ENCODE measurements around the gene PROB1. TPM values are rescaled to one million over a fixed set of nuclear protein-coding genes. Genes with fewer than 3 reads are reported as not detected.

The PROB1 gene
- total and polyA plus RNA-seq, 2 experiments from 2014 or later, result 0.55 to 1.6 TPM

DNA sequence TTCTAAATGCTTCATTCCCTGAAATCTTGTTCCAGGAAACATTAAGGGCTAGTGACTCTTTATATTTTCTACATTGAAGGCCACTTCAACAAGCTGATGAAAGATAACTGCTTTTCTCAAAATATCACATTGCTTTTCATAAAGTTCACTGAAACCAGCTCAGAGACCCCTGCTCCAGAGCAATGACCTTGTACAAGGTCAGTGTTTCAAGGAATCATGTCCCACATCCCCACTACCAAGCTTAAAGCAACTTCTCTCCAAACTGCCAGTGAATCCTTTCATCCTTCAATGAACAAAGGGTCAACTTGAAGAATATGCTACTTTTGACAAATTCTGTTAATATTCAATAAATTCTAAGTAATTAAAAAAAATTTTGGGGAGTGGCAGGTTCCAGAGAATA, 21.0 kb upstream of the PROB1 start:
- Histone ChIP-seq H3K27ac (no peak overlapping the region), H3K36me3 (ENCODE audit: low read depth) (peaks cover 8% of the 10 kb centered on the region; the same call in 1 of the 2 replicates), H3K79me2 (ENCODE audit: insufficient read depth) (no peaks in the 10 kb centered on the region), H3K9me3 (ENCODE audit: low read depth) (no peaks in the 10 kb centered on the region), H3K9me2 (ENCODE audit: insufficient read depth) (no peaks in the 10 kb centered on the region), H2AFZ (no peak overlapping the region), H4K20me1 (ENCODE audit: insufficient read depth) (no peaks in the 10 kb centered on the region), H3K9ac (no peak overlapping the region), H3K4me1 (ENCODE audit: insufficient read depth) (peaks cover 8% of the 10 kb centered on the region), H3K27me3 (replicated peaks; ENCODE audit: insufficient read depth) (no peaks in the 10 kb centered on the region), H3K4me2 (ENCODE audit: unreplicated experiment) (no peak overlapping the region), H3F3A (ENCODE audit: insufficient read depth) (peaks cover 12% of the 10 kb centered on the region), H3K4me3 (no peak overlapping the region)
- in situ Hi-C loops (cut with MboI), result no loop called here
- TF ChIP-seq EZH2 (IDR thresholded peaks at IDR 0.05; ENCODE audit: insufficient read depth, poor library complexity, severe bottlenecking) (no peak), EZH2phosphoT487 (IDR thresholded peaks at IDR 0.05; ENCODE audit: insufficient read depth, low read depth) (no peak)
- no peak for DNase-seq

GRCh38 chr5:139415221-139415861, 20.4 kb upstream of the PROB1 start:
- H3K4me2 ChIP-seq (ENCODE audit: unreplicated experiment), result no peak overlapping the region
- in situ Hi-C loops (cut with MboI), result no loop called here

GRCh38 chr5:139414581-139415130, 19.8 kb upstream of the PROB1 start:
- Histone ChIP-seq H3K9ac (no peak overlapping the region), H3K9me2 (ENCODE audit: insufficient read depth) (no peaks in the 10 kb centered on the region), H3K36me3 (ENCODE audit: low read depth) (peaks cover 4% of the 10 kb centered on the region; the same call in 1 of the 2 replicates), H3K27ac (no peak overlapping the region), H3K4me1 (ENCODE audit: insufficient read depth) (peaks cover 19% of the 10 kb centered on the region), H4K20me1 (ENCODE audit: insufficient read depth) (no peaks in the 10 kb centered on the region), H3K4me2 (ENCODE audit: unreplicated experiment) (no peak overlapping the region), H3K79me2 (ENCODE audit: insufficient read depth) (no peaks in the 10 kb centered on the region), H3F3A (ENCODE audit: insufficient read depth) (peaks cover 24% of the 10 kb centered on the region), H3K4me3 (no peak overlapping the region), H2AFZ (no peak overlapping the region), H3K9me3 (ENCODE audit: low read depth) (no peaks in the 10 kb centered on the region), H3K27me3 (replicated peaks; ENCODE audit: insufficient read depth) (no peaks in the 10 kb centered on the region)
- TF ChIP-seq EZH2phosphoT487 (IDR thresholded peaks at IDR 0.05; ENCODE audit: insufficient read depth, low read depth) (no peak), EZH2 (IDR thresholded peaks at IDR 0.05; ENCODE audit: insufficient read depth, poor library complexity, severe bottlenecking) (no peak)
- DNase-seq, result no peak
- in situ Hi-C loops (cut with MboI), result no loop called here
- 96 to 98% methylated on average over 9 of the region's 9 CpGs for WGBS, 2 experiments (ENCODE audit: low coverage in 1 of 2, low lambda C conversion rate in 2 of 2, missing lambda C conversion rate in 2 of 2)

More at GRCh38 chr5:139415221-139415861, 20.4 kb upstream of the PROB1 start:
- H3K4me1 ChIP-seq (ENCODE audit: insufficient read depth), result peaks cover 13% of the 10 kb centered on the region
- H3K27me3 ChIP-seq (replicated peaks; ENCODE audit: insufficient read depth), result no peaks in the 10 kb centered on the region
- H3F3A ChIP-seq (ENCODE audit: insufficient read depth), result peaks cover 17% of the 10 kb centered on the region
- DNase-seq, result no peak
- H3K4me3 ChIP-seq, result no peak overlapping the region
- H3K9ac ChIP-seq, result no peak overlapping the region
- no peaks in the 10 kb centered on the region for H3K9me3 ChIP-seq (ENCODE audit: low read depth)
- 95 to 96% methylated on average over 7 to 8 of the region's 8 CpGs for WGBS, 2 experiments (ENCODE audit: low coverage in 1 of 2, low lambda C conversion rate in 2 of 2, missing lambda C conversion rate in 2 of 2)
- TF ChIP-seq EZH2phosphoT487 (IDR thresholded peaks at IDR 0.05; ENCODE audit: insufficient read depth, low read depth) (no peak), EZH2 (IDR thresholded peaks at IDR 0.05; ENCODE audit: insufficient read depth, poor library complexity, severe bottlenecking) (no peak)
- H3K36me3 ChIP-seq (ENCODE audit: low read depth), result peaks cover 8% of the 10 kb centered on the region; the same call in 1 of the 2 replicates
- no peak overlapping the region for H2AFZ ChIP-seq
- H3K79me2 ChIP-seq (ENCODE audit: insufficient read depth), result no peaks in the 10 kb centered on the region
- no peaks in the 10 kb centered on the region for H3K9me2 ChIP-seq (ENCODE audit: insufficient read depth)
- no peaks in the 10 kb centered on the region for H4K20me1 ChIP-seq (ENCODE audit: insufficient read depth)
- no peak overlapping the region for H3K27ac ChIP-seq

DNA sequence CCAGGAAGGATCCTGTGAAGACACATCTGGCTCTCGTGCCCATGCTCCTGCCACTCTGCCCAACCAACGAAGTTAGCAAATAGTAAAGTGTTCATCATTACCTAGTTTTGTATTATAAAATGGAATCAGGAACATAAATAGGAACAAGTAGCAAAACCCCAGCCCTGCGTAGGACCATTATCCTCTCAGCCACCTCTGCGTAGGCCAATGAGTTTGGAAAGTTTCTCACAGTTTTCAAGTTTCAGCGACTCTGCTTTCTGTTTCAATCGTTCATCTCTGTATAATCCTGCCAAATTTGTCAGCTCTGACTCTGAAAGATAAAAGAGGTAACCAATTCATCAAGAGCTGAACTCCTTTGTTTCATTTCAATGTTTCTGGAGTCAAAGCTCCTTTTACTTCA, 19.1 kb upstream of the PROB1 start:
- peaks cover 27% of the 10 kb centered on the region for H3F3A ChIP-seq (ENCODE audit: insufficient read depth)
- TF ChIP-seq EZH2phosphoT487 (IDR thresholded peaks at IDR 0.05; ENCODE audit: insufficient read depth, low read depth) (no peak), EZH2 (IDR thresholded peaks at IDR 0.05; ENCODE audit: insufficient read depth, poor library complexity, severe bottlenecking) (no peak)
- no peaks in the 10 kb centered on the region for H4K20me1 ChIP-seq (ENCODE audit: insufficient read depth)
- no peaks in the 10 kb centered on the region for H3K79me2 ChIP-seq (ENCODE audit: insufficient read depth)
- H3K9ac ChIP-seq, result no peak overlapping the region
- in situ Hi-C loops (cut with MboI), result no loop called here
- no peak overlapping the region for H3K4me3 ChIP-seq
- H3K9me2 ChIP-seq (ENCODE audit: insufficient read depth), result no peaks in the 10 kb centered on the region
- H3K9me3 ChIP-seq (ENCODE audit: low read depth), result no peaks in the 10 kb centered on the region
- H3K27me3 ChIP-seq (replicated peaks; ENCODE audit: insufficient read depth), result no peaks in the 10 kb centered on the region
- 97 to 99% methylated on average over 6 of the region's 6 CpGs for WGBS, 2 experiments (ENCODE audit: low coverage in 1 of 2, low lambda C conversion rate in 2 of 2, missing lambda C conversion rate in 2 of 2)
- H3K4me2 ChIP-seq (ENCODE audit: unreplicated experiment), result no peak overlapping the region
- DNase-seq, result no peak
- no peak overlapping the region for H3K27ac ChIP-seq
- no peak overlapping the region for H2AFZ ChIP-seq
- H3K4me1 ChIP-seq (ENCODE audit: insufficient read depth), result peaks cover 19% of the 10 kb centered on the region
- peaks cover 4% of the 10 kb centered on the region; the same call in 1 of the 2 replicates for H3K36me3 ChIP-seq (ENCODE audit: low read depth)
